ENCODE measurements around the gene ZNF674. TPM values are rescaled to one million over a fixed set of nuclear protein-coding genes. Genes with fewer than 3 reads are reported as not detected.

Gene ZNF674
- total and polyA plus RNA-seq, 2 of the 4 experiments (the other 2 are of a cell fraction): 2.2 to 13.4 TPM

- Histone ChIP-seq H3K9ac (ENCODE audit: low read depth, low read length) (no peak overlapping the region), H2AFZ (replicated peaks; ENCODE audit: low read length, poor library complexity) (no peak overlapping the region), H2BK5ac (ENCODE audit: low read depth, low read length, poor library complexity, severe bottlenecking) (peak overlapping the region; percentile 87), H3K56ac (ENCODE audit: extremely low read depth, insufficient read depth, low read length) (peak overlapping the region; percentile 56; the same call in 1 of the 2 replicates), H3K23ac (ENCODE audit: low read depth, low read length) (peak overlapping the region; percentile 34), H2BK120ac (ENCODE audit: low read depth, low read length) (peak overlapping the region; percentile 71), H3K27ac (ENCODE audit: insufficient read depth, low read length) (peak overlapping the region; percentile 66), H3K79me1 (ENCODE audit: low read depth in 1 of 2, low read length in 2 of 2) (peaks cover 11 to 29% of the 10 kb centered on the region in 2 experiments; a peak in 3 of 4 replicates), H3K27me3 (ENCODE audit: control insufficient read depth, insufficient read depth, low read length) (no peaks in the 10 kb centered on the region), H4K5ac (ENCODE audit: low read depth, low read length) (peak overlapping the region; percentile 3; the same call in 1 of the 2 replicates), H2BK15ac (ENCODE audit: low read depth, low read length) (no peak overlapping the region), H4K20me1 (ENCODE audit: insufficient read depth, low read length) (no peaks in the 10 kb centered on the region), H3K9me1 (ENCODE audit: insufficient read depth, low read length) (peaks cover 7% of the 10 kb centered on the region; the same call in 1 of the 2 replicates), H3K4me3 (ENCODE audit: insufficient read depth, low read depth, low read length) (no peak overlapping the region), H4K8ac (ENCODE audit: low read depth in 2 of 2, low read length in 2 of 2) (peak overlapping the region in 1 of 2 experiments; percentile 58; a peak in 2 of 4 replicates), H2AK5ac (ENCODE audit: low read depth, low read length) (no peak overlapping the region), H3K36me3 (ENCODE audit: control insufficient read depth, insufficient read depth, low read length) (no peaks in the 10 kb centered on the region), H3K14ac (replicated peaks; ENCODE audit: low read depth, low read length) (peak overlapping the region; percentile 12; the same call in 1 of the 2 replicates), H2BK20ac (ENCODE audit: low read depth, low read length) (peak overlapping the region; percentile 79), H3K4me1 (ENCODE audit: control insufficient read depth, insufficient read depth, low read length) (peaks cover 7% of the 10 kb centered on the region), H3K9me3 (ENCODE audit: control insufficient read depth, insufficient read depth, low read length) (no peaks in the 10 kb centered on the region), H3K4me2 (ENCODE audit: low read depth, low read length) (peak overlapping the region; percentile 13; the same call in 1 of the 2 replicates), H3K18ac (ENCODE audit: low read depth, low read length) (peak overlapping the region; percentile 51; the same call in 1 of the 2 replicates), H3K4ac (ENCODE audit: low read depth, low read length) (peak overlapping the region; percentile 59), H4K91ac (ENCODE audit: insufficient read depth, low read depth, low read length) (peak overlapping the region; percentile 19; the same call in 1 of the 2 replicates), H2AK9ac (replicated peaks; ENCODE audit: low read depth, low read length, poor library complexity) (no peak overlapping the region)
- BruUV-seq (replicated peaks): no TSS peak
- intact Hi-C loops (cut with micrococcal nuclease): no loop called here
- ChIA-PET CTCF (no interaction called here), POLR2A (ENCODE audit: unreplicated experiment) (no interaction called here)
- DNase-seq (peak; percentile 41), ATAC-seq (ENCODE audit: low read depth) (peak; percentile 50)
- in situ Hi-C loops (cut with MboI; ENCODE audit: low sequenced_read_pairs): no loop called here
- WGBS, 2 experiments (ENCODE audit: extremely low coverage in 2 of 2, insufficient read length in 1 of 2): no CpG with 5 or more reads among the region's 3 CpGs
- TF ChIP-seq SMC3 (IDR thresholded peaks at IDR 0.05; ENCODE audit: low read depth, low read length): no peak
- dilution Hi-C loops (cut with HindIII; ENCODE audit: low sequenced_read_pairs, unreplicated experiment): no loop called here
Observed at GRCh38 chrX:46582325-46582724, 37.1 kb upstream of the ZNF674 start.

Measured in IMR-90 (cell line).